OCI-LY3 (cell line): ENCODE measurements around the gene NRXN2.

Experiments
- EZH2phosphoT487 ChIP-seq: fragments of 200-600 bp; shearing (Covaris generic); IDR thresholded peaks from 2 replicates; pipeline ENCODE4 v1.6.1; 2018; ENCODE audit warnings: antibody characterized with exemption, mixed run types, low read depth
- TF ChIP-seq, protein P1 (sequence below): fragments of 200-600, 300-600 bp; sonication (generic); IDR thresholded peaks from 2 replicates; pipeline ENCODE4 v1.5.1; 2014; ENCODE audit warnings: antibody characterized with exemption, low read length, low read depth

GRCh38 chr11:64585150-64585549 is 137.8 kb downstream of the NRXN2 start:
- TF ChIP-seq, protein P1, sequence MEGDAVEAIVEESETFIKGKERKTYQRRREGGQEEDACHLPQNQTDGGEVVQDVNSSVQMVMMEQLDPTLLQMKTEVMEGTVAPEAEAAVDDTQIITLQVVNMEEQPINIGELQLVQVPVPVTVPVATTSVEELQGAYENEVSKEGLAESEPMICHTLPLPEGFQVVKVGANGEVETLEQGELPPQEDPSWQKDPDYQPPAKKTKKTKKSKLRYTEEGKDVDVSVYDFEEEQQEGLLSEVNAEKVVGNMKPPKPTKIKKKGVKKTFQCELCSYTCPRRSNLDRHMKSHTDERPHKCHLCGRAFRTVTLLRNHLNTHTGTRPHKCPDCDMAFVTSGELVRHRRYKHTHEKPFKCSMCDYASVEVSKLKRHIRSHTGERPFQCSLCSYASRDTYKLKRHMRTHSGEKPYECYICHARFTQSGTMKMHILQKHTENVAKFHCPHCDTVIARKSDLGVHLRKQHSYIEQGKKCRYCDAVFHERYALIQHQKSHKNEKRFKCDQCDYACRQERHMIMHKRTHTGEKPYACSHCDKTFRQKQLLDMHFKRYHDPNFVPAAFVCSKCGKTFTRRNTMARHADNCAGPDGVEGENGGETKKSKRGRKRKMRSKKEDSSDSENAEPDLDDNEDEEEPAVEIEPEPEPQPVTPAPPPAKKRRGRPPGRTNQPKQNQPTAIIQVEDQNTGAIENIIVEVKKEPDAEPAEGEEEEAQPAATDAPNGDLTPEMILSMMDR, result no peak
- no peak for TF ChIP-seq EZH2phosphoT487
